Stimulated activated CD4-positive, alpha-beta T cell treated with anti-CD3 and anti-CD28 coated beads, TNF-alpha, amount 100 ng/mL, for 24 hours (primary cell): ENCODE measurements around the gene CDKAL1.
"Not testable (repeated sequence)": the region's sequence is repeated elsewhere in the genome, so short reads cannot be mapped to it uniquely, and the experiment has no call there.

Experiments
- DNase-seq, 3 experiments: peaks; one replicate each; pipeline ENCODE4 v3.0.0-alpha.2; 2020; ENCODE audit warnings: low read depth in 3 of 3

The CDKAL1 gene

GRCh38 chr6:21024616-21025015 lies 490.4 kb downstream of the CDKAL1 start:
- DNase-seq, result no peak

DNA sequence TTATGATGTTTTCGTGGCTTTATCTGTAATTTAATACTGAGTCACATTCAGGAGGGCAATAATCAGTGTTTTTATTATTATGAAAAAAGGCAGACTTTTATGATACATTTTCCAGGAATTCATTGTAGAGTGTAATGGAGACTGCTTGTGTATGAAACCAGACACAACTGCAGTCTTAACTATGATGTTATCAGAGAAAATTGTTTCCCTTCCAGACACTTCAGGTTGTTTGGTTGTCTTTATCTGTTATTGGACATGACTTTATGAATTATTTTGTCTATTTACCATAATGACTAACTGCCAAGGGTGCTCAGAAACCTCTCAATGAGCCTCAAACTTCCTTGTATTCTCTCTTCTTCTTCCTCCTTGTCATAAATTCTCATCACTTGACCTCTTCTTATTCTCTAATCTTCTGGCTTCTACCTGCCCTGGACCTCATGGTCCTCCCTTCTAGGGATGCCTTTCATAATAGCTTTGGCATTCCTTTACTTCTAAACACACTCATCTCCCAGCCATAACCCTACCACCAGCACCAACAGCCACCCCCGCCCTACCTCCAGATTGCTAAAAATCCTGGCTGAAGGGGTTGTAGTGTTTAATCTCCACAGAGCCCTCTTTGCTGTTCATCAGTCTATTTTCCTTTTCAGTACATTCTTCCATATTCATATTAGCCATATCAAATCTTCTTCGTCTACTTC lies 492.5 kb downstream of the CDKAL1 start:
- DNase-seq, result no peak

DNA sequence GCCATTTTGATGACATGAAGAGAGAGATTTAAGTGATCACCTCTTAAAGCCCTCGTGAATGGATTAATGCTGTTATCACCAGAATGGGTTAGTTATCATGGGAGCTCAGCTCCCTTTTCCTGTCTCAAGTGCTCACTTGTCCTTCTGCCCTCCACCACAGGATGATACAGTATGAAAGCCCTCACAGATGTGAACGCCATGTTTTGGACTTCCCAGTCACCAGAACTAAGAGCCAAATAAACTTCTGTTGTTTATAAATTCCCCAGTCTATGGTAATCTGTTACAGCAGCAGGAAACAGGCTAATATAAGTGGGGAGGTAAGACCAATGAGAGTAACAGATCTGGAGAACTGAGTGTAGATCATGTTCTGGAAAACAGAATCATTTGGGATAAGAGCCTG lies 493.2 kb downstream of the CDKAL1 start:
- no peak for DNase-seq

- no peak for DNase-seq
These were observed 496.9 kb downstream of the CDKAL1 start for GRCh38 chr6:21031182-21031581.

GRCh38 chr6:21033084-21033483 lies 498.8 kb downstream of the CDKAL1 start:
- DNase-seq, result no peak

DNA sequence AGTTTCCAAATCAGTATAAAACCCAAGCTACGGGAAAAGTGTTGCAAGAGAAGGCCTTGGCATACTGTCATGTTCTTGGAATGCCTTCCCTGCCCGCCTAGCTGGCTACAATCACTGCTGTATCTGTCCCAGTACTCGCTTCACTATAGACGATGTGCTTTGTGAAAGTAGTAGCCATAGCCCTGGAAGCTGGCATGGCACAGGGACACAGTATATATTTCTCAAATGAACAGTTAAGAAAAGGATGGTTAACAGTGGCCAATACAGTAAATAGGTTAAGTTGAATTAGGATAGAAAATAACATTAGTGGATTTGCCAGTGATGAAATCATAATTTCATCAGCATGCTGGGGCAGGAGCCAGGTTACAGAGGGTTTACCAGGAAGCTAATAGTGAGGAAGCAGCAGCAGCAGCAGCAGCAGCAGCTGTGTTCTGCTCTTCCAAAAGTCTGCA lies 499.3 kb downstream of the CDKAL1 start:
- no peak for DNase-seq

DNA sequence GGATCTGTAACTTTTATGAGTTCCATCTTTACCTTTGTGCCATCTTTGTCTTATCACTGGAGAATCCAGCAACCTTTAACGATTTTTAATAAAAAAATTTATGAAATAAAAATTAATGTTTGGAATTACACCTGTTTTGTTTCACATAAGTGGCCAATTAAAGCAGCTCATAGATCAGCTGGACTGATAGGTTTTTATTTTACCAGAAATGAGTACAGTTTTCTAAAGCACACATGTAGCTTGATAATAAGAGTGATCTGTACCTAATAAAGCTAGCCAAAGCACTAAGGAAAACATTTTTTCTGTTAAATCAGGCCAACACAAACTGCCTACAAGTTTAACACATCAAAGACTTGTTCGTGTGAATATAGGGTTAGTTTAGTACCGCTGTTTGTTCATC lies 500.1 kb downstream of the CDKAL1 start:
- no peak for DNase-seq

- DNase-seq, result no peak
These were observed 503.2 kb downstream of the CDKAL1 start for GRCh38 chr6:21037453-21037852.

GRCh38 chr6:21039926-21040325 lies 505.7 kb downstream of the CDKAL1 start:
- no peak for DNase-seq

DNA sequence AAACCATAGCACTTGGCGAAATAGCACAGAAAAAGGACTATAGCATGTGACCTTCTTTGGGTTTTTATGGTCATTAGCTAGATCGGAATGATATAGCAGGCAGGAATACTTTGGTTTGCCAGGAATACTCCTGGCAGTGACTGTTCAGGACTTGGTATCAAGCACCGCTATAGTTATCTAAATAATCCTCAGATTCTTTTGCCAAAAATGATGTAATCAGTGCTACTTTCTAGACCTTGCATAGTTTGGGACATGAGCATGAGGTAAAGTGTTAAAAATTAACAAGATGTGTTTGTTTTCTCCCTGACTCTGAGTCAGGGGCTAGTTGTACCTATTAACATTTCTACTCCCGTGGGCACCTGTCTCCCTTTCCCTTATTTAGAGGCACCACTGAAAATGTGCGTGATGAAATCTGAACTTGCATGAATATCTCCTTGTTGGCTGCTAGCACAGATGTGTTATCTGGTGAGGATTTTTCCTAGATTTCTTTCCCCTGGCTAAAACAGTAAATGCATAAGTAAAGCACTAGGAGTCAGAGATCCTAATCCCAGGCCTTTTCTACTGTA lies 511.0 kb downstream of the CDKAL1 start:
- no peak for DNase-seq

DNA sequence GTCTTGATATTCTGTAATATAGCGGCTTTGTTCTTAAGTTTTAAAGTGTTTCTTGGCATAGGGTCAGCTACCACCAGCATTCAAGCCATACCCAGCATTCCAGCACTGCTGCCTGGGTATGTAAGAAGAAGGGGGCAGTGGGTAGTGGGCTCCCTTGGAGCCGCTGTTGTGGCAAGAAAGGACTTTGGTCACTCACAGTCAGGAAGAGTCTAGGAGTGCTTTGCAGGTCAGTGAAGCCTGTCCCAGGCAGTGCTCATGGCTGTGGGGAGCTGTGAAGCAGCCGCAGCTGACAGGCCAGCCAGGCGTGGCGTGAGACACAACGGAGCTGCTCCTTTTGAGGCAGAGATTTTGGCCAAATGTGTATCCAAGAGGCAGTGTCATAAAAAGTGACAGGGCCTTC lies 512.0 kb downstream of the CDKAL1 start:
- DNase-seq, result no peak

DNA sequence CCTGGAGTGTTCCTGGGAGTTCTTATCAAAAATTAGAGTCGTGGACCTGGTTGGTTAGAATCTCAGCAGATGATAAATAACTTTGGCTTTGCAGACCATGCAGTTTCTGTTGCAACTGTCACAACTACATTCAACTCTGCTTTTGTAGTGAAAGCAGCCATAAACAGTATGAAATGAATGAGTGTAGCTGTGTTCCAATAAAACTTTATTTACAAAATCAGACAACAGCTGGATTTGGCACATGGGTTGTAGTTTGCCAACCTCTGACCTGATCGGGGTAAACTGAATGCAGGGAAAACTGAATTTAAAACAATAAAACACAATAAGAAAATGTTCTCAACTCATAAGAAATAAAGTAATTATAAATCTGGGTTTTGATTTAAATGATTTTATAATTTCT lies 513.8 kb downstream of the CDKAL1 start:
- no peak for DNase-seq

DNA sequence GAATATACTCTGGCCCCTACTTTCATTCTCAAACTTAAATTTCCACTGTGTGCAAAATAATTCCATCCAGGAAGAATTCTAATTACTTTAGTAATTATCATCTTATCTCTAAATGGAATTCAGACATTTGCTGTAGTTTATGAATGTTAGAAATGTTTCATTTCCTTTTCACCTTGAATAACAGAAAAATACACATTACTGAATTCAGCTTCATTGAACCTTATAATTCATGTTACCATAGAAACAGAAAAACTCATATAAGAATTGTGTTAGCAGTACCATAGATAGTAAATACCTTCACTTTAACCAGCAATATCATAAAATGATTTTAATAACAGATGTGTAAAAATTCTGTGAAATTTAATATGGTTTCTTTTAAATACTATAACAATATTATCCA lies 514.9 kb downstream of the CDKAL1 start:
- no peak for DNase-seq

- DNase-seq, result no peak
These were observed 515.3 kb downstream of the CDKAL1 start for GRCh38 chr6:21049572-21049971.

- DNase-seq, result no peak
These were observed 516.7 kb downstream of the CDKAL1 start for GRCh38 chr6:21050935-21051334.

- no peak for DNase-seq
These were observed 517.5 kb downstream of the CDKAL1 start for GRCh38 chr6:21051777-21052176.

GRCh38 chr6:21053612-21054011 lies 519.4 kb downstream of the CDKAL1 start:
- no peak for DNase-seq

- not testable (repeated sequence) for DNase-seq
These were observed 521.2 kb downstream of the CDKAL1 start for GRCh38 chr6:21055480-21055879.

- no peak for DNase-seq
These were observed 527.6 kb downstream of the CDKAL1 start for GRCh38 chr6:21061892-21062291.

GRCh38 chr6:21064756-21065340 lies 530.6 kb downstream of the CDKAL1 start:
- DNase-seq, result no peak

DNA sequence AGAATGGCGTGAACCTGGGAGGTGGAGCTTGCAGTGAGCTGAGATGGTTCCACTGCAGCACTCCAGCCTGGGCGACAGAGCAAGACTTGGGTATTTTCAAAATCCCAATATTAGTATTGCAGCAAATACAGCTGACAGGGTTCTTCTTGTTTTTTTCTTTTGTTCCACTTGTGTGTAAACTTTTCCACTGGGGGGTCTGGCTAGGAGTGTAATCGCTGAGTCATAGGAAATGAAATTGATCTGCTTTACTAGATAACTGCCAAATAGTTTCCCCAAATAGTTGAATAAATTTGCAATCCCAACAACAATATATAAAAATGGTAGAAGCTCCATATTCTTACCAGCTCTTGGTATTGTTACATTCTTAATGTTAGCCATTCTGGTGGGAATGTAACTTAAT lies 533.3 kb downstream of the CDKAL1 start:
- DNase-seq, result no peak

- DNase-seq, result no peak
These were observed 536.4 kb downstream of the CDKAL1 start for GRCh38 chr6:21070620-21071019.

GRCh38 chr6:21071780-21072468 lies 537.7 kb downstream of the CDKAL1 start:
- no peak for DNase-seq
